Thymus (tissue), 11 donors: Measurements from ENCODE around the gene CLEC2B. TPM values are rescaled to one million over a fixed set of nuclear protein-coding genes. Genes with fewer than 3 reads are reported as not detected.

Experiments
- DNase-seq, 9 donors: peaks; one replicate each; pipeline ENCODE4 v3.0.0-alpha.2; 2013; ENCODE audit warnings: low spot score in 9 of 9, low read depth in 6 of 9, missing footprints in 1 of 9
- H3K27ac ChIP-seq, 2 donors: one replicate each; pipeline ENCODE4 v1.5.1; 2013; ENCODE audit warnings: control low read depth in 1 of 2, low read depth in 1 of 2, low read length in 1 of 2, mild to moderate bottlenecking in 1 of 2, moderate library complexity in 1 of 2
- H3K27me3 ChIP-seq, 2 donors: one replicate each; pipeline ENCODE4 v1.5.1; 2013; ENCODE audit warnings: low read length in 1 of 2; ENCODE audit not compliant: control insufficient read depth in 2 of 2, insufficient read depth in 1 of 2
- H3K36me3 ChIP-seq, 2 donors: one replicate each; pipeline ENCODE4 v1.5.1; 2013; ENCODE audit warnings: low read length in 1 of 2, mild to moderate bottlenecking in 1 of 2, moderate library complexity in 1 of 2; ENCODE audit not compliant: control insufficient read depth in 2 of 2, insufficient read depth in 2 of 2
- H3K4me1 ChIP-seq, 2 donors: one replicate each; pipeline ENCODE4 v1.5.1; 2013; ENCODE audit warnings: low read length in 2 of 2; ENCODE audit not compliant: control insufficient read depth in 2 of 2, insufficient read depth in 2 of 2
- H3K4me3 ChIP-seq, 2 donors: one replicate each; pipeline ENCODE4 v1.5.1; 2013; ENCODE audit warnings: low read length in 2 of 2, control low read depth in 1 of 2, mild to moderate bottlenecking in 1 of 2
- H3K9me3 ChIP-seq, 2 donors: one replicate each; pipeline ENCODE4 v1.5.1; 2013; ENCODE audit warnings: low read length in 1 of 2, mild to moderate bottlenecking in 1 of 2; ENCODE audit not compliant: control insufficient read depth in 2 of 2, insufficient read depth in 1 of 2
- WGBS: extraction: QIAGEN DNeasy Blood & Tissue Kit; methylation state at CpG from one replicate; pipeline ENCODE4 v1.1.7; 2013; 5-methylcytosine and 5-hydroxymethylcytosine counted together
- polyA plus RNA-seq: library from polyadenylated mRNA; stranded (reverse); fragments of 200-250 nt; gene quantifications from one replicate; pipeline ENCODE4 v1.2.3, GENCODE V29; 2013
- total RNA-seq: library from RNA; stranded (reverse); fragments of 120-200 nt; gene quantifications from one replicate; pipeline ENCODE4 v1.2.4, GENCODE V29; 2013
- donor health status: healthy.

CLEC2B gene
- total and polyA plus RNA-seq, 2 donors = 29.7 to 42.7 TPM

GRCh38 chr12:9864913-9865675, 4.1 kb downstream of the CLEC2B start:
- peaks cover 0 to 4% of the 10 kb centered on the region in 2 donors for H3K9me3 ChIP-seq
- peaks cover 2 to 5% of the 10 kb centered on the region in 2 donors for H3K4me1 ChIP-seq
- peak in 5 of 9 donors; percentile 21 to 71 (median 45) for DNase-seq
- peak overlapping the region; percentile 21 to 37 for H3K4me3 ChIP-seq
- 62% methylated on average over 4 of the region's 4 CpGs for WGBS
- no peaks in the 10 kb centered on the region for H3K27me3 ChIP-seq
- peak overlapping the region; percentile 72 to 84 for H3K27ac ChIP-seq
- H3K36me3 ChIP-seq = no peaks in the 10 kb centered on the region

GRCh38 chr12:9858135-9858534, 11.0 kb downstream of the CLEC2B start:
- no peak for DNase-seq
- H3K9me3 ChIP-seq = peaks cover 0 to 4% of the 10 kb centered on the region in 2 donors
- no peaks in the 10 kb centered on the region for H3K27me3 ChIP-seq
- H3K27ac ChIP-seq = no peak overlapping the region
- H3K4me3 ChIP-seq = no peak overlapping the region
- no peaks in the 10 kb centered on the region for H3K4me1 ChIP-seq
- peaks cover 0 to 3% of the 10 kb centered on the region in 2 donors for H3K36me3 ChIP-seq

GRCh38 chr12:9856894-9857293, 12.3 kb downstream of the CLEC2B start:
- WGBS = 86% methylated on average over 3 of the region's 3 CpGs
- no peaks in the 10 kb centered on the region for H3K27me3 ChIP-seq
- H3K9me3 ChIP-seq = no peaks in the 10 kb centered on the region
- no peak overlapping the region for H3K4me3 ChIP-seq
- H3K4me1 ChIP-seq = no peaks in the 10 kb centered on the region
- H3K36me3 ChIP-seq = peaks cover 3 to 4% of the 10 kb centered on the region in 2 donors
- DNase-seq = no peak
- no peak overlapping the region for H3K27ac ChIP-seq

- Histone ChIP-seq H3K27me3 (no peaks in the 10 kb centered on the region), H3K36me3 (peaks cover 3 to 4% of the 10 kb centered on the region in 2 donors), H3K9me3 (no peaks in the 10 kb centered on the region), H3K4me1 (no peaks in the 10 kb centered on the region), H3K4me3 (no peak overlapping the region), H3K27ac (no peak overlapping the region)
- no peak for DNase-seq
- 96% methylated on average over 1 of the region's 1 CpG for WGBS
Measured at GRCh38 chr12:9856151-9856550, 13.0 kb downstream of the CLEC2B start.

- over 99% methylated on average over 2 of the region's 2 CpGs for WGBS
- DNase-seq = no peak
- no peaks in the 10 kb centered on the region for H3K4me1 ChIP-seq
- peaks cover 0 to 7% of the 10 kb centered on the region in 2 donors for H3K9me3 ChIP-seq
- peaks cover 3 to 4% of the 10 kb centered on the region in 2 donors for H3K36me3 ChIP-seq
- H3K27ac ChIP-seq = no peak overlapping the region
- no peaks in the 10 kb centered on the region for H3K27me3 ChIP-seq
- H3K4me3 ChIP-seq = no peak overlapping the region
Measured at GRCh38 chr12:9851927-9852326, 17.2 kb downstream of the CLEC2B start.

GRCh38 chr12:9851050-9851449, 18.1 kb downstream of the CLEC2B start:
- H3K36me3 ChIP-seq = peaks cover 3 to 4% of the 10 kb centered on the region in 2 donors
- no peak overlapping the region for H3K4me3 ChIP-seq
- H3K27me3 ChIP-seq = no peaks in the 10 kb centered on the region
- H3K27ac ChIP-seq = no peak overlapping the region
- 98% methylated on average over 5 of the region's 5 CpGs for WGBS
- DNase-seq = no peak
- no peaks in the 10 kb centered on the region for H3K4me1 ChIP-seq
- H3K9me3 ChIP-seq = peaks cover 0 to 7% of the 10 kb centered on the region in 2 donors

GRCh38 chr12:9848899-9849298, 20.3 kb downstream of the CLEC2B start:
- Histone ChIP-seq H3K27ac (no peak overlapping the region), H3K4me1 (no peaks in the 10 kb centered on the region), H3K4me3 (no peak overlapping the region), H3K27me3 (no peaks in the 10 kb centered on the region), H3K36me3 (peaks cover 0 to 4% of the 10 kb centered on the region in 2 donors), H3K9me3 (peaks cover 0 to 7% of the 10 kb centered on the region in 2 donors)
- no peak for DNase-seq
- WGBS = 96% methylated on average over 5 of the region's 5 CpGs

GRCh38 chr12:9843407-9843806, 25.7 kb downstream of the CLEC2B start:
- Histone ChIP-seq H3K36me3 (no peaks in the 10 kb centered on the region), H3K4me1 (no peaks in the 10 kb centered on the region), H3K4me3 (no peak overlapping the region), H3K27ac (no peak overlapping the region), H3K9me3 (no peaks in the 10 kb centered on the region), H3K27me3 (no peaks in the 10 kb centered on the region)
- no peak for DNase-seq
- WGBS = 92% methylated on average over 3 of the region's 3 CpGs

GRCh38 chr12:9831720-9832119, 37.4 kb downstream of the CLEC2B start:
- Histone ChIP-seq H3K27ac (no peak overlapping the region), H3K36me3 (no peaks in the 10 kb centered on the region), H3K4me3 (no peak overlapping the region), H3K9me3 (no peaks in the 10 kb centered on the region), H3K27me3 (no peaks in the 10 kb centered on the region), H3K4me1 (no peaks in the 10 kb centered on the region)
- 65% methylated on average over 3 of the region's 3 CpGs for WGBS
- DNase-seq = no peak
